Measurements from ENCODE around the gene INF2. TPM values are rescaled to one million over a fixed set of nuclear protein-coding genes. Genes with fewer than 3 reads are reported as not detected.

The INF2 gene
- total RNA-seq, 1 experiment from 2014 or later: 70.9 TPM

- no peak overlapping the region for H3K27ac ChIP-seq (ENCODE audit: low read depth, low read length, poor library complexity, severe bottlenecking)
- intact Hi-C loops (cut with micrococcal nuclease; ENCODE audit: unreplicated experiment): no loop called here
Measured at GRCh38 chr14:104692939-104693315, 3.5 kb downstream of the INF2 start.

GRCh38 chr14:104693482-104694431 is 4.3 kb downstream of the INF2 start:
- no peak overlapping the region for H3K4me3 ChIP-seq (ENCODE audit: low read depth, low read length, poor library complexity, severe bottlenecking)
- peaks cover 9% of the 10 kb centered on the region for H3K36me3 ChIP-seq (ENCODE audit: insufficient read depth, low read length, poor library complexity, severe bottlenecking)
- peaks cover 41% of the 10 kb centered on the region for H3K4me1 ChIP-seq (ENCODE audit: insufficient read depth, low read length, poor library complexity, severe bottlenecking)
- DNase-seq (ENCODE audit: low spot score): no peak
- CTCF ChIA-PET: no interaction called here
- TF ChIP-seq EZH2 (IDR thresholded peaks at IDR 0.05; ENCODE audit: borderline replicate concordance, low read depth, low read length, poor library complexity, severe bottlenecking) (no peak), CTCF (conservative IDR thresholded peaks at IDR 0.05; ENCODE audit: low read depth, low read length) (no peak)
- H3K9me3 ChIP-seq (ENCODE audit: low read depth, low read length, poor library complexity, severe bottlenecking): no peaks in the 10 kb centered on the region
- intact Hi-C loops (cut with micrococcal nuclease; ENCODE audit: unreplicated experiment): no loop called here
- POLR2A ChIA-PET (ENCODE audit: low non-redundant PET): interaction anchor here (0.6 kb wide), 1 partner anchor 59 kb away, joined by 4 read pairs; no protein-coding TSS in a partner anchor
- peak overlapping the region; percentile 67 for H3K27ac ChIP-seq (ENCODE audit: low read depth, low read length, poor library complexity, severe bottlenecking)
- H3K27me3 ChIP-seq (replicated peaks; ENCODE audit: insufficient read depth, low read depth, low read length, poor library complexity): no peaks in the 10 kb centered on the region
- BruUV-seq (replicated peaks): no TSS peak

More at GRCh38 chr14:104692939-104693315, 3.5 kb downstream of the INF2 start:
- no peak for DNase-seq (ENCODE audit: low spot score)
- no peak for TF ChIP-seq CTCF (conservative IDR thresholded peaks at IDR 0.05; ENCODE audit: low read depth, low read length)
- no peak for TF ChIP-seq EZH2 (IDR thresholded peaks at IDR 0.05; ENCODE audit: borderline replicate concordance, low read depth, low read length, poor library complexity, severe bottlenecking)
- no TSS peak for BruUV-seq (replicated peaks)
- no peaks in the 10 kb centered on the region for H3K9me3 ChIP-seq (ENCODE audit: low read depth, low read length, poor library complexity, severe bottlenecking)
- no peaks in the 10 kb centered on the region for H3K27me3 ChIP-seq (replicated peaks; ENCODE audit: insufficient read depth, low read depth, low read length, poor library complexity)
- POLR2A ChIA-PET (ENCODE audit: low non-redundant PET): interaction anchor here (0.6 kb wide), 1 partner anchor 59 kb away, joined by 4 read pairs; no protein-coding TSS in a partner anchor
- H3K4me3 ChIP-seq (ENCODE audit: low read depth, low read length, poor library complexity, severe bottlenecking): no peak overlapping the region
- CTCF ChIA-PET: no interaction called here
- peaks cover 41% of the 10 kb centered on the region for H3K4me1 ChIP-seq (ENCODE audit: insufficient read depth, low read length, poor library complexity, severe bottlenecking)
- H3K36me3 ChIP-seq (ENCODE audit: insufficient read depth, low read length, poor library complexity, severe bottlenecking): peaks cover 9% of the 10 kb centered on the region

GRCh38 chr14:104694475-104694950 is 5.1 kb downstream of the INF2 start:
- intact Hi-C loops (cut with micrococcal nuclease; ENCODE audit: unreplicated experiment): no loop called here
- POLR2A ChIA-PET (ENCODE audit: low non-redundant PET): no interaction called here
- no TSS peak for BruUV-seq (replicated peaks)

More at GRCh38 chr14:104694475-104694950, 5.1 kb downstream of the INF2 start:
- TF ChIP-seq EZH2 (IDR thresholded peaks at IDR 0.05; ENCODE audit: borderline replicate concordance, low read depth, low read length, poor library complexity, severe bottlenecking): no peak
- no peak for TF ChIP-seq CTCF (conservative IDR thresholded peaks at IDR 0.05; ENCODE audit: low read depth, low read length)
- DNase-seq (ENCODE audit: low spot score): no peak
- CTCF ChIA-PET: no interaction called here
- Histone ChIP-seq H3K27ac (ENCODE audit: low read depth, low read length, poor library complexity, severe bottlenecking) (peak overlapping the region; percentile 67), H3K27me3 (replicated peaks; ENCODE audit: insufficient read depth, low read depth, low read length, poor library complexity) (no peaks in the 10 kb centered on the region), H3K9me3 (ENCODE audit: low read depth, low read length, poor library complexity, severe bottlenecking) (no peaks in the 10 kb centered on the region), H3K36me3 (ENCODE audit: insufficient read depth, low read length, poor library complexity, severe bottlenecking) (peaks cover 9% of the 10 kb centered on the region), H3K4me1 (ENCODE audit: insufficient read depth, low read length, poor library complexity, severe bottlenecking) (peaks cover 41% of the 10 kb centered on the region), H3K4me3 (ENCODE audit: low read depth, low read length, poor library complexity, severe bottlenecking) (no peak overlapping the region)
